SK-N-SH (cell line): ENCODE measurements around the gene DDX54. TPM values are rescaled to one million over a fixed set of nuclear protein-coding genes. Genes with fewer than 3 reads are reported as not detected.

ENCODE experiments used
- CTCF ChIA-PET: fragments of 300-600, 350-600 bp; formaldehyde crosslinking; extraction: SDS; loops from one replicate; lab custom pipeline; 2021; lab: Yijun Ruan, JAX
- POLR2A ChIA-PET: fragments of 350-600 bp; sonication (Branson Sonifier 250); formaldehyde crosslinking; extraction: SDS; loops from one replicate; lab custom pipeline; 2020; ENCODE audit warnings: antibody characterized with exemption, inconsistent platforms; lab: Yijun Ruan, JAX
- DNase-seq: peaks from one replicate; pipeline ENCODE4 v3.0.0; 2012
- H2AFZ ChIP-seq: fragments of 200-600 bp; sonication (generic); 2 replicates; pipeline ENCODE4 v1.8.1; 2016; ENCODE audit warnings: antibody characterized with exemption, mild to moderate bottlenecking, low read depth
- H3F3A ChIP-seq: fragments of 200-600 bp; sonication (generic); replicated peaks from 2 replicates; pipeline ENCODE3; 2016; ENCODE audit warnings: antibody characterized with exemption, mild to moderate bottlenecking; ENCODE audit not compliant: insufficient read depth
- H3K27ac ChIP-seq, 2 experiments: fragments of 200-500 bp in 1 of 2; fragments of 200-600 bp in 1 of 2; sonication (Bioruptor generic) in 1 of 2; sonication (generic), shearing (Covaris generic) in 1 of 2; 2 replicates each; pipeline versions ENCODE4 v1.5.1 to v1.6.1; 2014 to 2016; ENCODE audit warnings: low read depth in 2 of 2, inconsistent platforms in 1 of 2, low read length in 1 of 2, mild to moderate bottlenecking in 1 of 2, mixed read lengths in 1 of 2
- H3K27me3 ChIP-seq: fragments of 200-600 bp; sonication (generic), shearing (Covaris generic); 2 replicates; pipeline ENCODE4 v1.6.1; 2016; ENCODE audit warnings: mixed run types; ENCODE audit not compliant: insufficient read depth
- H3K36me3 ChIP-seq, 2 experiments: fragments of 200-500 bp in 1 of 2; fragments of 200-600 bp in 1 of 2; sonication (Bioruptor generic) in 1 of 2; sonication (generic) in 1 of 2; replicated peaks in 1 of 2; 2 replicates each; pipeline versions ENCODE3 to v1.5.1; 2014 to 2016; ENCODE audit warnings: low read length in 1 of 2, mild to moderate bottlenecking in 1 of 2; ENCODE audit not compliant: insufficient read depth in 2 of 2, control insufficient read depth in 1 of 2
- H3K4me1 ChIP-seq, 2 experiments: fragments of 200-500 bp in 1 of 2; fragments of 200-600 bp in 1 of 2; sonication (Bioruptor generic) in 1 of 2; sonication (generic), shearing (Covaris generic) in 1 of 2; 2 replicates each; pipeline versions ENCODE4 v1.5.1 to v1.6.1; 2014 to 2016; ENCODE audit warnings: low read depth in 1 of 2, low read length in 1 of 2, mixed run types in 1 of 2; ENCODE audit not compliant: insufficient read depth in 2 of 2, control insufficient read depth in 1 of 2
- H3K4me2 ChIP-seq: fragments of 200-600 bp; sonication (generic), shearing (Covaris generic); 2 replicates; pipeline ENCODE4 v1.6.1; 2017; ENCODE audit warnings: mixed run types
- H3K4me3 ChIP-seq, 2 experiments: fragments of 200-500 bp in 1 of 2; fragments of 200-600 bp in 1 of 2; sonication (Bioruptor generic) in 1 of 2; sonication (generic), shearing (Covaris generic) in 1 of 2; 2 replicates each; pipeline versions ENCODE4 v1.5.1 to v1.8.1; 2014 to 2016; ENCODE audit warnings: low read depth in 2 of 2, inconsistent platforms in 1 of 2, low read length in 1 of 2, mild to moderate bottlenecking in 1 of 2, mixed read lengths in 1 of 2, moderate library complexity in 1 of 2
- H3K79me2 ChIP-seq: fragments of 200-600 bp; sonication (generic); 2 replicates; pipeline ENCODE4 v1.8.1; 2017; ENCODE audit warnings: mild to moderate bottlenecking; ENCODE audit not compliant: insufficient read depth
- H3K9ac ChIP-seq: fragments of 200-600 bp; sonication (generic); 2 replicates; pipeline ENCODE4 v1.6.1; 2017; ENCODE audit warnings: mixed run types
- H3K9me2 ChIP-seq: fragments of 200-600 bp; sonication (generic); 2 replicates; pipeline ENCODE4 v1.6.1; 2017; ENCODE audit warnings: mixed run types
- H3K9me3 ChIP-seq: fragments of 200-600 bp; sonication (generic); 2 replicates; pipeline ENCODE4 v1.6.1; 2017; ENCODE audit warnings: mixed run types, mild to moderate bottlenecking, moderate library complexity
- H4K20me1 ChIP-seq: fragments of 200-600 bp; sonication (generic); 2 replicates; pipeline ENCODE4 v1.6.1; 2017; ENCODE audit warnings: mild to moderate bottlenecking, mixed run types; ENCODE audit not compliant: insufficient read depth
- CTCF ChIP-seq: fragments of 200-600 bp; sonication (generic); IDR thresholded peaks from 2 replicates; pipeline ENCODE4 v1.6.1; 2017; ENCODE audit warnings: antibody characterized with exemption, mild to moderate bottlenecking, moderate library complexity
- FOSL2 ChIP-seq: IDR thresholded peaks from 2 replicates; pipeline ENCODE4 v1.4.0; 2012; ENCODE audit warnings: low read depth, mild to moderate bottlenecking, moderate library complexity, borderline replicate concordance
- FOXJ3 ChIP-seq: sonication (generic); formaldehyde crosslinking; IDR thresholded peaks from 2 replicates; pipeline ENCODE4 v1.5.1; 2020; ENCODE audit warnings: mild to moderate bottlenecking, missing genetic modification reagents
- FOXM1 ChIP-seq: IDR thresholded peaks from 2 replicates; pipeline ENCODE4 v1.4.0; 2012; ENCODE audit warnings: low read depth, mild to moderate bottlenecking
- GATA2 ChIP-seq: sonication (generic); formaldehyde crosslinking; IDR thresholded peaks from 2 replicates; pipeline ENCODE4 v1.5.0; 2020; ENCODE audit warnings: mild to moderate bottlenecking, missing genetic modification reagents
- MEF2A ChIP-seq: IDR thresholded peaks from 2 replicates; pipeline ENCODE4 v1.4.0; 2012; ENCODE audit warnings: low read depth, borderline replicate concordance
- POLR2AphosphoS5 ChIP-seq: IDR thresholded peaks from 2 replicates; pipeline ENCODE4 v1.6.1; 2012; ENCODE audit warnings: low read depth, low read length
- RXRA ChIP-seq: IDR thresholded peaks from 2 replicates; pipeline ENCODE4 v1.4.0; 2012; ENCODE audit warnings: low read depth, mild to moderate bottlenecking, borderline replicate concordance
- SMC3 ChIP-seq: IDR thresholded peaks from 2 replicates; pipeline ENCODE4 v1.6.1; 2012; ENCODE audit warnings: low read depth, low read length, improper control_type of control experiment
- TAF1 ChIP-seq: IDR thresholded peaks from 2 replicates; pipeline ENCODE4 v1.6.1; 2012; ENCODE audit warnings: low read depth, mild to moderate bottlenecking, low read length, moderate library complexity, borderline replicate concordance
- USF1 ChIP-seq: IDR thresholded peaks from 2 replicates; pipeline ENCODE4 v1.4.0; 2012; ENCODE audit warnings: low read depth, borderline replicate concordance
- ZBTB33 ChIP-seq: IDR thresholded peaks from 2 replicates; pipeline ENCODE4 v1.4.0; 2012; ENCODE audit warnings: low read depth, borderline replicate concordance
- WGBS: methylation state at CpG from one replicate; pipeline ENCODE4 v1.1.6; 2017; ENCODE audit warnings: low lambda C conversion rate; 5-methylcytosine and 5-hydroxymethylcytosine counted together
- polyA plus RNA-seq, 3 experiments: library from polyadenylated mRNA; depleted of rRNA; stranded (reverse); fragments of >200 nt; gene quantifications; 2 replicates each; pipeline ENCODE4 v1.2.3, GENCODE V29; 2012

DDX54 gene
- polyA plus RNA-seq, 1 of the 3 experiments (the other 2 are of a cell fraction): 69.9 TPM

- no peaks in the 10 kb centered on the region for H4K20me1 ChIP-seq
Observed at GRCh38 chr12:113134071-113134470, 51.2 kb downstream of the DDX54 start.

More at GRCh38 chr12:113134071-113134470, 51.2 kb downstream of the DDX54 start:
- CTCF ChIA-PET: interaction anchor here (1.1 to 6.4 kb wide), 6 partner anchors 13 to 40 kb away, joined by 3 to 49 read pairs (median 8); partner anchors contain the start of gene CFAP73
- no peak for DNase-seq
- no peaks in the 10 kb centered on the region for H3F3A ChIP-seq
- H3K9me3 ChIP-seq: no peaks in the 10 kb centered on the region
- no peak overlapping the region for H3K9ac ChIP-seq
- H3K27me3 ChIP-seq: no peaks in the 10 kb centered on the region
- POLR2A ChIA-PET: interaction anchor here (1.0 kb wide), 1 partner anchor 20 kb away, joined by 3 read pairs; no protein-coding TSS in a partner anchor
- no peaks in the 10 kb centered on the region for H3K79me2 ChIP-seq
- no peak overlapping the region for H3K27ac ChIP-seq
- H2AFZ ChIP-seq: no peak overlapping the region
- 88% methylated on average over 2 of the region's 2 CpGs for WGBS
- peaks cover 0 to 2% of the 10 kb centered on the region in 2 experiments; a peak in 1 of 4 replicates for H3K4me1 ChIP-seq
- no peaks in the 10 kb centered on the region for H3K36me3 ChIP-seq
- no peak for TF ChIP-seq FOSL2
- no peak for TF ChIP-seq GATA2
- TF ChIP-seq FOXJ3 (CRISPR knock-in tag): no peak
- no peak for TF ChIP-seq MEF2A
- TF ChIP-seq TAF1: no peak
- no peak for TF ChIP-seq CTCF
- no peak for TF ChIP-seq POLR2AphosphoS5
- TF ChIP-seq RXRA: no peak
- TF ChIP-seq SMC3: no peak
- no peak for TF ChIP-seq ZBTB33
- no peak for TF ChIP-seq USF1
- no peak for TF ChIP-seq FOXM1
- H3K4me2 ChIP-seq: no peak overlapping the region
- H3K4me3 ChIP-seq: no peak overlapping the region
- H3K9me2 ChIP-seq: no peaks in the 10 kb centered on the region
